NCI-H2107 treated with DMSO at 0.1 percent for 48 hours (cell line): ENCODE measurements around the gene ANOS1.
A peak's percentile ranks its signal among the peaks of the same experiment; 100 is the strongest.
"Not testable (repeated sequence)": the region's sequence is repeated elsewhere in the genome, so short reads cannot be mapped to it uniquely, and the experiment has no call there.

ENCODE experiments used
- DNase-seq: peaks from one replicate; lab custom pipeline; 2025; ENCODE audit not compliant: unreplicated experiment; lab: John Stamatoyannopoulos, UW

ANOS1 gene, protein sequence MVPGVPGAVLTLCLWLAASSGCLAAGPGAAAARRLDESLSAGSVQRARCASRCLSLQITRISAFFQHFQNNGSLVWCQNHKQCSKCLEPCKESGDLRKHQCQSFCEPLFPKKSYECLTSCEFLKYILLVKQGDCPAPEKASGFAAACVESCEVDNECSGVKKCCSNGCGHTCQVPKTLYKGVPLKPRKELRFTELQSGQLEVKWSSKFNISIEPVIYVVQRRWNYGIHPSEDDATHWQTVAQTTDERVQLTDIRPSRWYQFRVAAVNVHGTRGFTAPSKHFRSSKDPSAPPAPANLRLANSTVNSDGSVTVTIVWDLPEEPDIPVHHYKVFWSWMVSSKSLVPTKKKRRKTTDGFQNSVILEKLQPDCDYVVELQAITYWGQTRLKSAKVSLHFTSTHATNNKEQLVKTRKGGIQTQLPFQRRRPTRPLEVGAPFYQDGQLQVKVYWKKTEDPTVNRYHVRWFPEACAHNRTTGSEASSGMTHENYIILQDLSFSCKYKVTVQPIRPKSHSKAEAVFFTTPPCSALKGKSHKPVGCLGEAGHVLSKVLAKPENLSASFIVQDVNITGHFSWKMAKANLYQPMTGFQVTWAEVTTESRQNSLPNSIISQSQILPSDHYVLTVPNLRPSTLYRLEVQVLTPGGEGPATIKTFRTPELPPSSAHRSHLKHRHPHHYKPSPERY

GRCh38 chrX:8731559-8732395, at the start of gene ANOS1:
TSS of gene ANOS1 (minus strand) at chrX:8732137. CDS start at chrX:8732036, 101 bp downstream.
- DNase-seq = no peak

DNA sequence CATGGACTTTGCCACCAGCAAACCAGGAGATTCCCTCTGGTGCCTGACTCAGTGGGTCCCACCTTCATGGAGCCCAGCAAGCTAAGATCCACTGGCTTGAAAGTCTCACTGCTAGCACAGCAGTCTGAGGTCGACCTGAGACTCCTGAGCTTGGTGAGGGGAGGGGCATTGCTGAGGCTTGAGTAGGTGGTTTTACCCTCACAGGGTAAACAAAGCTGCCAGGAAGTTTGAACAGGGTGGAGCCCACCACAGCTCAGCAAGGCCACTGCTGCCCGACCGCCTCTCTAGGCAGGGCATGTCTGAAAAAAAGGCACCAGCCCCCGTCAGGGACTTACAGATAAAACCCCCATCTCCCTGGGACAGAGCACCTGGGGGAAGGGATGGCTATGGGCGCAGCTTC, 41.2 kb upstream of the ANOS1 start:
- no peak for DNase-seq

- no peak for DNase-seq
Measured at GRCh38 chrX:8760021-8760420, 28.1 kb upstream of the ANOS1 start.

- DNase-seq = not testable (repeated sequence)
Measured at GRCh38 chrX:8758706-8759105, 26.8 kb upstream of the ANOS1 start.

DNA sequence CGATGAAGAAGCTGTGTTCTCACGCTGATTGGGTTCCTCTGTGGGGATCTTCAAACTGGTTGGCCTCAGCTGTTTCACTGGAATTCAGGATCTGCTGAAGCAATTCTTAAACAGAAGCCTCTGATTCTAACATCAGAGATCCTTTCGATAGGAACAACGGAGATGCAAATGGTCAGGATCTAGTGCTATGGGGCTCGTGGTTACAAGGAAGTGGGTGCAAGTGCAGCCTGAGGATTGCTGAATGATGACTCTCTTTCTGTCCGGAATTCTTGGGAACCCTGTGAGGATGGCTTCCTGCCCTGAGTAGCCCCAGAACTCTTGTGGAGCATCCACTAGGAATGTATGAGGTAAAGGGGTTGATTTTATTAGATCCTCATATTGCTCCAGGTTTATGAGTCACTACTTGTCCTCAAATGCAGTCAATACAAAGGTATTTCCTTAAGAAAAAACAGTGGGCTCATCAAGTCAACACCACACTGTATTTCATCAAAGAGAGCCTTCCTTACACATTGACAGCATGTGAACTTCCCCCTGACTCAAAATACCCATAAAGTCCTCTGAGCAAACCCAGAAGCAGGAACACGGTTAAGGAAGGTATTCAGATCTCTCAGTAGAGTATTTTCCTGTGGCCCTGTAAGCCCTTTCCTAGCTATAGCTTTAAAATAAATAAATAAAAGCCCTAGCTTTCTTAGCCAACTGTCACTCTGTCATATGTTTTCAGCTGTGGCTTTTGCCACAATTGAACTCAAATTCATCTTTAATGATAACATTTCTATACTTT, 25.9 kb upstream of the ANOS1 start:
- not testable (repeated sequence) for DNase-seq

DNA sequence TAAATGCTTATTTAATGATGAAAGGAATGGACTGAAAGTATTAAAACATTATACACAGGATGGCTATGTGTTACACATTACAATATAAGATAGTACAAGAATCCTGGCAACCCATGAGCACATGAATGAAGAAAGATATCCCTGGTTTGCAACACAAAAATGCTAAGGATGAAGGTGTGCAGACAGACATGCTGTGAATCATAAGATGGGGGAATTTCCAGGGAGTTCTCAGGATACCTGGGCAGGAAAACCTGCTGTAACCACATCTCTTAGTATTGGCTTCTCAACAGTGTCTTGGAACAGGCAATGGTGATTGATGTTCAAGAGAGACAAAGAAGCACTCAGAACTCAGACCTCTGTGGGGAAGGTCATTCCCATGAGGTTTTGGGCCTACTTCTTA, 23.9 kb upstream of the ANOS1 start:
- DNase-seq = no peak

DNA sequence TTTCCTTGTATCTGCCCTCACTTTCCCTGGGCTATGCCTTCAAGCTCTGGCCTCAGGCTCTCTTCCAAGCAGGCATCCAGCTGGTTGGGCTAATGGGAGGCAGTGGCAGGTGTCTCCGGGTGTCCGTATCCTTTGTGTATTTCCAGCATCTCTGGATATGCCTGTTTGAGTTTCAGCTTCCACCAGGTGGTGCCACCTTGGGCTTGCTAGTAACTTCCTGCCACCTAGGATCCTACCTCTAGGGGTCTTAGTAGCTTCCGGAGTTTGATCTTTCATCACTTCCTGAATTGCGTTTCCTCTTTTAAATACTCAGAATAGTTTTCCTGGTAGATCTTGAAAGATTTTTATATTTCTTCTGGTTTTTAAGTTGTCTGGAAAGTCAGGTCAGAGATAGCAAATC, 23.2 kb upstream of the ANOS1 start:
- DNase-seq = peak; percentile 28

- no peak for DNase-seq
Measured at GRCh38 chrX:8749697-8750096, 17.8 kb upstream of the ANOS1 start.

DNA sequence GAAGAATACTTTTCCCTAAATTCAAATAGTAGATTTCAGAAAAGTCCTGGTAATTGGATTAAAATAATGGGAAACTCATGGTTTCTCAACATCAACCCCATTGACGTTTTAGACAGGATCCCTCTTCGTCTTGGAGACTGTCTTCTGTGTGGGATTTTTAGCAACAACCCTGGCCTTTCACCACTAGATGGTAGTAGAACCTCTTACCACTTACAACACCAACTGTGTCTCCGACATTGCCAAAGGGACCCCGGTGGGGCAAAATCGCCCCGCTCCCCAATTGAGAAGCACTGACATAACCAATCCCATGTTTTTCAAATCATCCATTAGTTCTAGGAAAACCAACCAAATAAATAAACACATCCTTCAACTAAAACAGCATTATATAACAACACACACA, 16.9 kb upstream of the ANOS1 start:
- peak; percentile 53 for DNase-seq

DNA sequence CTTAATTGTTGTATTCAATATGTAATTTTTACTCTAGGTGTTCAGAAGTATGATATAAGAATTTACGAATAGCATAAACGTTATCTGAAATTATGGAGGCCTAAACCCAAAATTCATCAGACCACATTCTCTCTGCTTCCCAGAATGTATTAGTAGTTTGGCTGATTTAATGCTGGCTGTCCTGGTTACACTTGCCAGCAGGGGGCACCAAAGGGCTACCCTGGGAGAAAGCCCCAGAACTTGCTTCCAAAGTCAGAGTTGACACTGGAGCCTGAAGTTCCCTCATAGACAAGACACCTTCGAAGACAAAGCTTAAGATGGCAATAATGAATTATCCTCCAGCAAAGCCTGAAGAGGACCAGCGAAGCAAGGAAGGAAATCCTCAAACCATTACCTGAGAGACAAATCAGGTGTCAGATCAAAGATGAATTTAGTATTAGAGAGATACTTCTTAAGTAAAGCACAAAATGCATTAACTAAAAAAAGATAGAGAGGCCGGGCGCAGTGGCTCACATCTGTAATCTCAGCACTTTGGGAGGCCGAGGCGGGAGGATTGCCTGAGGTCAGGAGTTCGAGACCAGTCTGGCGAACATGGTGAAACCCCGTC, 11.3 kb upstream of the ANOS1 start:
- peak; percentile 27 for DNase-seq

DNA sequence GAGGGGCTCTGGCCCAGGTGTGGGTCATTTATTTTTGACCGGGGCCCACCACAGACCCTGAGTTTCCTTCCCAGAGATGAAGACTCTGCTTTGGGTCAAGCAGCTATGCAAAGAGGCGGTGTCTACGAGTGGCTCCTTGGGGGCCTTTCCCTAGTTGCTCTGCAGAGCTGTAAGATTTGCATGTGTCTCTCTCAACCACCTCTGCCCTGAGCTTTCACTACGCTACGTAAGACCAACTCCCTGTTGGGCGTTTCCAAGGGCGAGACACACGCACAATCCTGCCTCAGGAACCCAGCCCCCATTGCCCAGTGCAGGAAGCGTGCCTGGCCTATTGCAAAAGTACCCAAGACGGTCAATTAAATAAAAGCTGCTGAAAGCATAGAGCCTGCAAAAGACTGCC, 10.0 kb upstream of the ANOS1 start:
- no peak for DNase-seq

- DNase-seq = peak; percentile 49
Measured at GRCh38 chrX:8738588-8739189, 6.8 kb upstream of the ANOS1 start.

GRCh38 chrX:8737883-8738282, 5.9 kb upstream of the ANOS1 start:
- no peak for DNase-seq

GRCh38 chrX:8730812-8731558, 952 bp downstream of the ANOS1 start:
- DNase-seq = no peak

- DNase-seq = no peak
Measured at GRCh38 chrX:8729811-8730210, 2.1 kb downstream of the ANOS1 start.

GRCh38 chrX:8728932-8729535, 2.9 kb downstream of the ANOS1 start:
- no peak for DNase-seq

- DNase-seq = peak; percentile 91
Measured at GRCh38 chrX:8726031-8726652, 5.8 kb downstream of the ANOS1 start.

DNA sequence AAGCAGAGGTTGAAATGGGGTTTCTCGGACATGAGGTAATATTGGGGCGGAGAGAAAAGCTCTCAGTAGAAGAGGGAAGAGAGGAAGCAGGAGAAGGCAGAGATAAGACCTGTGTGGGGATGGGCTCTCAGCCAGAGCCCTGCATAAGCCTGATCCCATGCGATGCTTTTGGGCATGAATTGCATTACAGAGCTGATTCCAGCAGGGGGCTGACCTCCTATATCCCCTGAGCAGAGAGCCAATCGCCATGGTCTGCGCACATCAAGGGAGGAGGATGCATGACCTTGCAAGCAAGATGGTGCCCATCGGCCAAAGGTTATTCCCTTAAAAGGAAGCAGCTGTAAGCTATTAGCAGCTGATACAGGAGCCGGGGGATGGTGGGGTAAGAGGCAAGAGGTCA, 7.6 kb downstream of the ANOS1 start:
- no peak for DNase-seq
